NB4 (cell line): Measurements from ENCODE around the gene UBTD2.

Experiments used
- DNase-seq: peaks from one replicate; pipeline ENCODE4 v3.0.0; 2010; ENCODE audit warnings: low read depth
- H3K4me3 ChIP-seq: one replicate; pipeline ENCODE4 v1.5.1; 2011; ENCODE audit warnings: mild to moderate bottlenecking, low read depth, low read length, moderate library complexity
- MYC ChIP-seq: IDR thresholded peaks from 2 replicates; pipeline ENCODE4 v1.6.1; 2011; ENCODE audit warnings: low read depth, low read length
- POLR2A ChIP-seq: IDR thresholded peaks from 2 replicates; pipeline ENCODE4 v1.6.1; 2011; ENCODE audit warnings: mild to moderate bottlenecking; ENCODE audit not compliant: insufficient read length; ENCODE audit errors: extremely low read depth
- TF ChIP-seq, protein P1 (sequence below): IDR thresholded peaks from 2 replicates; pipeline ENCODE4 v1.6.1; 2011; ENCODE audit warnings: low read depth, low read length
- TF ChIP-seq, protein P2 (sequence below): IDR thresholded peaks from one replicate; pipeline ENCODE4 v1.5.1; 2012; ENCODE audit warnings: low read depth, low read length

UBTD2 gene

DNA sequence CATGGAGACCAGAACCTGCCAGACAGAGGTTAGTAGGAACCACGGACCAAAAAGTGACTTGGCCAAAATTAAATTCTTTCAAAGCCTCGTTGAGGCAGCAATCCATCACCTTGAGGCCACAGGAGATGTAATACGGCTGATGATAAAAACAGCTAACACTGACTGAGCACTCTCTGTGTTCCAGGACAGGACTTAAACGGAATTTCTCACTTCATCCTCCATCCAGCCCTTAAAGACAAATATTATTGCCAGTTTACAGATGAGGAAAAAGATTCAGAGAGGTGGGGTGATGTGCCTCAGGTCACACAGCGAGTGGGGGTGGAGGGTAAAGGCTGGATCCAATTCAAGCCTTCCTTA lies 120.6 kb downstream of the UBTD2 start:
- H3K4me3 ChIP-seq: no peak overlapping the region
- TF ChIP-seq MYC: no peak
- TF ChIP-seq, protein P1, sequence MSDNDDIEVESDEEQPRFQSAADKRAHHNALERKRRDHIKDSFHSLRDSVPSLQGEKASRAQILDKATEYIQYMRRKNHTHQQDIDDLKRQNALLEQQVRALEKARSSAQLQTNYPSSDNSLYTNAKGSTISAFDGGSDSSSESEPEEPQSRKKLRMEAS: no peak
- no peak for TF ChIP-seq POLR2A
- TF ChIP-seq, protein P2, sequence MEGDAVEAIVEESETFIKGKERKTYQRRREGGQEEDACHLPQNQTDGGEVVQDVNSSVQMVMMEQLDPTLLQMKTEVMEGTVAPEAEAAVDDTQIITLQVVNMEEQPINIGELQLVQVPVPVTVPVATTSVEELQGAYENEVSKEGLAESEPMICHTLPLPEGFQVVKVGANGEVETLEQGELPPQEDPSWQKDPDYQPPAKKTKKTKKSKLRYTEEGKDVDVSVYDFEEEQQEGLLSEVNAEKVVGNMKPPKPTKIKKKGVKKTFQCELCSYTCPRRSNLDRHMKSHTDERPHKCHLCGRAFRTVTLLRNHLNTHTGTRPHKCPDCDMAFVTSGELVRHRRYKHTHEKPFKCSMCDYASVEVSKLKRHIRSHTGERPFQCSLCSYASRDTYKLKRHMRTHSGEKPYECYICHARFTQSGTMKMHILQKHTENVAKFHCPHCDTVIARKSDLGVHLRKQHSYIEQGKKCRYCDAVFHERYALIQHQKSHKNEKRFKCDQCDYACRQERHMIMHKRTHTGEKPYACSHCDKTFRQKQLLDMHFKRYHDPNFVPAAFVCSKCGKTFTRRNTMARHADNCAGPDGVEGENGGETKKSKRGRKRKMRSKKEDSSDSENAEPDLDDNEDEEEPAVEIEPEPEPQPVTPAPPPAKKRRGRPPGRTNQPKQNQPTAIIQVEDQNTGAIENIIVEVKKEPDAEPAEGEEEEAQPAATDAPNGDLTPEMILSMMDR: no peak
- DNase-seq: no peak

DNA sequence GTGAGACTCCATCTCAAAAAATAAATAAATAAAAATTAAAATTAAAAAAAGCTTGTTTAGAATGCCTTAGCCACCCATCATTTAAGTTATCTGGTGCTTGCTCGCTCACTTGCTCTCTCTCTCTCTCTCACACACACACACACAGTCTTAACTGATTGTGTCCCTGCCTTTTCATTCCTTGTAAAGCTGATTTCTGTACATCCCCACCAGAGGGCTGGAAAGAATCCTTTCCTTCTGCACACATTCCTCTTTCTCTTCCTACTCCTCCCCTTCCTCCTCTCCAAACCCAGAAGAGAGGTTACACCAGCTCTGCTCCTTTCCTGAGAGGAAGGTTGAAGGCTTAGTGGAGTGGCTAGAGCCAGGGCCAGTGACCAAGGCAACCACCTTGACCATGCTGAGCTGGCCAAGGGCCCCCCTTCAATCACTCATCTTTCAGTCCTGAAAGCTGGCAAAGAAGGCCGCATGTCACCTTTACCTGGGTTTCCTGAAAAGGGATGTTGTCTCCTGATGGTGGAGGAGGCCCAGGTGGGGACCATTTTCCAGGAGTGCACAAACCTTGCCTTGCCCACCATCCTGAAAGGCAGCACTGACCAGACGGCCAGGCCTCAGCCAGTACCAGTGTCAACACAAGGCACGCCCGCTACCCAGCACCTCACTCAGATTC lies 121.1 kb downstream of the UBTD2 start:
- H3K4me3 ChIP-seq: no peak overlapping the region
- TF ChIP-seq POLR2A (no peak), MYC (no peak)
- TF ChIP-seq, protein P1: no peak
- TF ChIP-seq, protein P2: no peak
- no peak for DNase-seq

DNA sequence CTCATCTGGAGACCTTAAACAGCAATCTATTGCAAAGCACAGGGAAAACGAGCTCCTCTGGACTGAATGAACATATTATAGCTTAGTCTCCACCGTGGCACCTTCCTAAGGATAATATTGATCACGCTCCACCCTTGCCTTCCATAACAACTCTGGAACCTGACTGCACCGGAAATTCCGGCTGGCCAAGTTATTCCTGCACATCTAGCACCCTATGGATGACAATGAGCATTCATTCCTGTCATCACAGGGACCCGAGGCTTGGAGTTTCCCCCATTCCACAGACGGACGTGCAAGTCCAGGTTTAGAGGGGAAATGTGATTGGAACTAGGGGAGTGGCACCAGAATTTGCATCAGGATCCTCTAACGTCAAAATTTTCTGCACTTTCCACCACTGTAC lies 123.1 kb downstream of the UBTD2 start:
- no peak for DNase-seq
- TF ChIP-seq, protein P1: no peak
- TF ChIP-seq MYC (no peak), POLR2A (no peak)
- TF ChIP-seq, protein P2: no peak
- H3K4me3 ChIP-seq: no peak overlapping the region
